Lower lobe of right lung (tissue), 2 donors: ENCODE results near the gene CCDC93. TPM values are rescaled to one million over a fixed set of nuclear protein-coding genes. Genes with fewer than 3 reads are reported as not detected.
"Not testable (repeated sequence)": the region's sequence is repeated elsewhere in the genome, so short reads cannot be mapped to it uniquely, and the experiment has no call there.

Experiments used
- ATAC-seq, 2 donors: fragments of 200-7000 bp; cut with Tn5 transposase; one replicate each; pipeline ENCODE4 v1.9.1; 2020 to 2022; ENCODE audit warnings: mild to moderate bottlenecking in 2 of 2, moderate library complexity in 2 of 2
- DNase-seq: peaks from one replicate; pipeline ENCODE4 v3.0.0-alpha.2; 2020
- H3K27ac ChIP-seq: fragments of 200-600 bp; one replicate; pipeline ENCODE4 v1.8.0; 2022
- H3K27me3 ChIP-seq: fragments of 200-600 bp; one replicate; pipeline ENCODE4 v1.8.0; 2022; ENCODE audit warnings: low read depth
- H3K36me3 ChIP-seq: fragments of 200-600 bp; one replicate; pipeline ENCODE4 v1.8.0; 2022; ENCODE audit warnings: mild to moderate bottlenecking
- H3K4me1 ChIP-seq: fragments of 200-600 bp; one replicate; pipeline ENCODE4 v1.8.0; 2022
- H3K4me3 ChIP-seq: fragments of 200-600 bp; one replicate; pipeline ENCODE4 v1.8.0; 2022; ENCODE audit warnings: mild to moderate bottlenecking
- H3K9me3 ChIP-seq: fragments of 200-600 bp; one replicate; pipeline ENCODE4 v1.8.0; 2022
- intact Hi-C: fragments of 100-400 bp; cut with DNase I; formaldehyde crosslinking; loops from one replicate; pipeline ENCODE4 v1.11.0; 2022
- total RNA-seq: library from RNA; stranded (reverse); fragmentation: NEBNext Ultra II Directional; extraction: Animal tissue kit (Norgen Biotek cat#: 25700); gene quantifications from one replicate; pipeline ENCODE4 v1.2.1, GENCODE V29; 2021
- TF ChIP-seq, protein P1 (sequence below): fragments of 200-600 bp; IDR thresholded peaks from one replicate; pipeline ENCODE4 v1.8.0; 2022; ENCODE audit warnings: antibody characterized with exemption, mild to moderate bottlenecking
- donor health status: DM: no; HTN: yes; CAD: no; lungs with severe emphysema.

The CCDC93 gene
- total RNA-seq, 1 donor from 2014 or later = 47.3 TPM

DNA sequence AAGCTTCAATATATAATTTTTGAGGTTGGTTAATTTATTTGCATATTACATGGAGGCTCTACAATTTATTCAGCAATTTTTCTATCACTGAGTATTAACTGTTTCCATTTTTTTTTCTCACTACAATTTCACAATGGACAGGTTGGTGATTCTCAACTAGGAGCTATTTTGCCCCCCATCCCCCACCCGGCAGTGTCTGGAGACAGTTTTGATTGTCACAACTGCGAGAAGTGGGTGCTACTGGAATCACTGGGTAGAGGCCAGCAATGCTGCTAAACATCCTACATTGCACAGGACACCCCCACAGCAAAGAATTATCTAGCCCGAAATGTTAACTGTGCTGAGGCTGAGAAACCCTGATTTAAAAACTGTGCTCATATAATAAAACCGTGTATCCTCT, 82.6 kb downstream of the CCDC93 start:
- H3K27me3 ChIP-seq = no peaks in the 10 kb centered on the region
- no peak overlapping the region for H3K27ac ChIP-seq
- TF ChIP-seq, protein P1, sequence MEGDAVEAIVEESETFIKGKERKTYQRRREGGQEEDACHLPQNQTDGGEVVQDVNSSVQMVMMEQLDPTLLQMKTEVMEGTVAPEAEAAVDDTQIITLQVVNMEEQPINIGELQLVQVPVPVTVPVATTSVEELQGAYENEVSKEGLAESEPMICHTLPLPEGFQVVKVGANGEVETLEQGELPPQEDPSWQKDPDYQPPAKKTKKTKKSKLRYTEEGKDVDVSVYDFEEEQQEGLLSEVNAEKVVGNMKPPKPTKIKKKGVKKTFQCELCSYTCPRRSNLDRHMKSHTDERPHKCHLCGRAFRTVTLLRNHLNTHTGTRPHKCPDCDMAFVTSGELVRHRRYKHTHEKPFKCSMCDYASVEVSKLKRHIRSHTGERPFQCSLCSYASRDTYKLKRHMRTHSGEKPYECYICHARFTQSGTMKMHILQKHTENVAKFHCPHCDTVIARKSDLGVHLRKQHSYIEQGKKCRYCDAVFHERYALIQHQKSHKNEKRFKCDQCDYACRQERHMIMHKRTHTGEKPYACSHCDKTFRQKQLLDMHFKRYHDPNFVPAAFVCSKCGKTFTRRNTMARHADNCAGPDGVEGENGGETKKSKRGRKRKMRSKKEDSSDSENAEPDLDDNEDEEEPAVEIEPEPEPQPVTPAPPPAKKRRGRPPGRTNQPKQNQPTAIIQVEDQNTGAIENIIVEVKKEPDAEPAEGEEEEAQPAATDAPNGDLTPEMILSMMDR = no peak
- DNase-seq (no peak), ATAC-seq (no peak)
- H3K4me1 ChIP-seq = peaks cover 4% of the 10 kb centered on the region
- peaks cover 73% of the 10 kb centered on the region for H3K36me3 ChIP-seq
- H3K9me3 ChIP-seq = no peaks in the 10 kb centered on the region
- intact Hi-C loops = no loop called here
- no peak overlapping the region for H3K4me3 ChIP-seq

- intact Hi-C loops = no loop called here
- DNase-seq = no peak
- TF ChIP-seq, protein P1 = no peak
- peaks cover 68% of the 10 kb centered on the region for H3K36me3 ChIP-seq
- no peaks in the 10 kb centered on the region for H3K9me3 ChIP-seq
- no peak overlapping the region for H3K27ac ChIP-seq
- no peak for ATAC-seq
- H3K27me3 ChIP-seq = no peaks in the 10 kb centered on the region
- no peak overlapping the region for H3K4me3 ChIP-seq
- H3K4me1 ChIP-seq = peaks cover 4% of the 10 kb centered on the region
Measured at GRCh38 chr2:117930775-117931174, 83.1 kb downstream of the CCDC93 start.

GRCh38 chr2:117923471-117923870, 90.4 kb downstream of the CCDC93 start:
- ATAC-seq, DNase-seq, H3K9me3 ChIP-seq, H3K27ac ChIP-seq, H3K4me1 ChIP-seq, H3K4me3 ChIP-seq, H3K27me3 ChIP-seq, intact Hi-C loops: not testable (repeated sequence)
- H3K36me3 ChIP-seq = peaks cover 62% of the 10 kb centered on the region

DNA sequence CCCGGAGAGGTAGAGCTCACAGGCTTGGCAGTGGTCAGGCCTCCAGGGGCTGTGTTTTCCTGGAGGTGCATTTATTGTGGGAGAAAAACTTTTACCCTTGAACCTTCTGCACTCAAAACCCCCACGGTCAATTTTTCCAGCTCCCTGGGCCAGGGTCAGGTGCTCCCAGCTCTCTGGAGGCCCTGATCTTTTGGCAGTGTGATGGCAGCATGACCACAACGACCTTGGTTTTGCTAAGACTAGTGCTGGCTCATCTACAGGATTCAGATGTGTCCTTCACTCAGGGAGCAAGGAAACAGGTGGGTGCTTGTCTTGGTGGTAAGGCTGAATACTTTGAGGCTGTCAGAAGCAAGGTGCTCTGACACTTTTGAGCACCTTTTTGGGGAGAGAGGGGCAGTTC, 92.3 kb downstream of the CCDC93 start:
- TF ChIP-seq, protein P1 = no peak
- Histone ChIP-seq H3K4me3 (no peak overlapping the region), H3K36me3 (peaks cover 82% of the 10 kb centered on the region), H3K9me3 (no peaks in the 10 kb centered on the region), H3K27ac (no peak overlapping the region), H3K4me1 (no peaks in the 10 kb centered on the region), H3K27me3 (no peaks in the 10 kb centered on the region)
- ATAC-seq (no peak), DNase-seq (no peak)
- intact Hi-C loops = no loop called here

DNA sequence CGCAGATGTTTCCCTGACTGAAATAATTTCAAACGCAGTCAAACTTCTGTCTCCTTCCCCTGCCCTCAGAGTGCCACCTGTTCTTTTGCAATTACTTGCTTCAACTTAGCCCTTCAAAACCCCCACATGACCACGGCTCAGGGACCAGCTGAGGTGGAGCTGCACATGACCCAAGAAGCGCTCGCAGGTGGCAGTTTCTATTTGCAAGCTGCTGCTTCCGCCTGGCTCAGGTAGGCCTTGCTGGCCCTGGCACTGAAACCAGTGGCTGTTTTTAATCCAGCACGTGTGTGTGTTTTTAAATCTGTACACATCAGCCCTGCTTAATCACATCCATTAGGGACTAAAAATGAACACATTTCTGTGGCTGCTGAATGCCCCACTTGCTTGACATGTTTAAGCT, 95.3 kb downstream of the CCDC93 start:
- H3K27me3 ChIP-seq = no peaks in the 10 kb centered on the region
- intact Hi-C loops = no loop called here
- DNase-seq (no peak), ATAC-seq (no peak)
- no peaks in the 10 kb centered on the region for H3K9me3 ChIP-seq
- no peak overlapping the region for H3K4me3 ChIP-seq
- H3K36me3 ChIP-seq = peaks cover 85% of the 10 kb centered on the region
- no peak overlapping the region for H3K27ac ChIP-seq
- TF ChIP-seq, protein P1 = no peak
- no peaks in the 10 kb centered on the region for H3K4me1 ChIP-seq

- intact Hi-C loops = no loop called here
- peaks cover 9% of the 10 kb centered on the region for H3K9me3 ChIP-seq
- no peak for ATAC-seq
- H3K4me3 ChIP-seq = no peak overlapping the region
- no peak overlapping the region for H3K27ac ChIP-seq
- no peaks in the 10 kb centered on the region for H3K4me1 ChIP-seq
- TF ChIP-seq, protein P1 = no peak
- H3K36me3 ChIP-seq = peaks cover 73% of the 10 kb centered on the region
- H3K27me3 ChIP-seq = no peaks in the 10 kb centered on the region
- no peak for DNase-seq
Measured at GRCh38 chr2:117917223-117917917, 96.5 kb downstream of the CCDC93 start.
